B cell (primary cell): ENCODE data around the gene PCDH10. TPM values are rescaled to one million over a fixed set of nuclear protein-coding genes. Genes with fewer than 3 reads are reported as not detected.

Experiments used
- ATAC-seq: fragments of 200-7000 bp; cut with Tn5 transposase; one replicate; pipeline ENCODE4 v1.10.0; 2021; ENCODE audit warnings: low read depth, mild to moderate bottlenecking, moderate number of reproducible peaks, moderate library complexity
- CTCF ChIA-PET: fragments of 350-600 bp; sonication (Branson Sonifier 250); formaldehyde crosslinking; loops from one replicate; lab custom pipeline; 2021; ENCODE audit warnings: antibody characterized with exemption, inconsistent platforms; lab: Charles Lee
- POLR2A ChIA-PET: fragments of 350-600 bp; sonication (Branson Sonifier 250); formaldehyde crosslinking; loops from one replicate; lab custom pipeline; 2021; ENCODE audit warnings: antibody characterized with exemption; lab: Charles Lee
- DNase-seq: peaks from one replicate; pipeline ENCODE4 v3.0.0; 2013
- H2AFZ ChIP-seq: 2 replicates; pipeline ENCODE4 v1.6.1; 2012; ENCODE audit warnings: mild to moderate bottlenecking, low read depth, low read length; ENCODE audit not compliant: insufficient read depth, poor library complexity, severe bottlenecking
- H3K27ac ChIP-seq, 2 donors: 1 replicate in 1 of 2; 2 replicates in 1 of 2; pipeline ENCODE4 v1.5.1; 2012 to 2013; ENCODE audit warnings: low read length in 2 of 2, mild to moderate bottlenecking in 2 of 2, moderate library complexity in 1 of 2
- H3K27me3 ChIP-seq, 4 experiments: fragments of 200-600 bp in 1 of 4; sonication (generic) in 1 of 4; replicated peaks in 1 of 4; 1 replicate in 2 of 4; 2 replicates in 2 of 4; pipeline versions ENCODE4 v1.6.1 to v1.7.0; 2013 to 2016; ENCODE audit warnings: low read length in 3 of 4, mild to moderate bottlenecking in 2 of 4, mixed read lengths in 1 of 4, moderate library complexity in 1 of 4; ENCODE audit not compliant: insufficient read depth in 4 of 4, control insufficient read depth in 3 of 4; ENCODE audit errors: control extremely low read depth in 1 of 4
- H3K36me3 ChIP-seq, 2 experiments: replicated peaks in 1 of 2; 1 replicate in 1 of 2; 2 replicates in 1 of 2; pipeline versions ENCODE4 v1.6.1 to v1.7.1; 2013; ENCODE audit warnings: low read length in 1 of 2; ENCODE audit not compliant: insufficient read depth in 2 of 2, control insufficient read depth in 1 of 2; ENCODE audit errors: control extremely low read depth in 1 of 2, extremely low read depth in 1 of 2
- H3K4me1 ChIP-seq, 2 donors: fragments of 200-600 bp in 1 of 2; sonication (generic) in 1 of 2; 1 replicate in 1 of 2; 2 replicates in 1 of 2; pipeline versions ENCODE4 v1.5.1 to v1.6.1; 2013 to 2017; ENCODE audit warnings: low read length in 2 of 2; ENCODE audit not compliant: control insufficient read depth in 2 of 2, insufficient read depth in 2 of 2
- H3K4me2 ChIP-seq: replicated peaks from 2 replicates; pipeline ENCODE3; 2012; ENCODE audit warnings: mild to moderate bottlenecking, low read depth, low read length; ENCODE audit not compliant: poor library complexity, severe bottlenecking
- H3K4me3 ChIP-seq, 5 experiments: fragments of 200-600 bp in 1 of 5; sonication (generic) in 1 of 5; 1 replicate in 3 of 5; 2 replicates in 2 of 5; pipeline versions ENCODE4 v1.5.1 to v1.7.0; 2011 to 2016; ENCODE audit warnings: low read length in 4 of 5, mild to moderate bottlenecking in 4 of 5, low read depth in 2 of 5, control low read depth in 1 of 5, moderate library complexity in 1 of 5; ENCODE audit not compliant: insufficient read depth in 1 of 5; ENCODE audit errors: control extremely low read depth in 1 of 5, extremely low read depth in 1 of 5
- H3K79me2 ChIP-seq: fragments of 200-600 bp; sonication (generic); one replicate; pipeline ENCODE4 v1.6.0; 2016; ENCODE audit warnings: low read length; ENCODE audit not compliant: control insufficient read depth, insufficient read depth
- H3K9ac ChIP-seq: fragments of 200-600 bp; sonication (generic); 2 replicates; pipeline ENCODE4 v1.6.1; 2017; ENCODE audit warnings: mild to moderate bottlenecking, low read length, moderate library complexity
- H3K9me3 ChIP-seq, 3 donors: one replicate each; pipeline versions ENCODE4 v1.6.1 to v1.7.1; 2013; ENCODE audit warnings: low read length in 2 of 3; ENCODE audit not compliant: control insufficient read depth in 2 of 3, insufficient read depth in 1 of 3; ENCODE audit errors: control extremely low read depth in 1 of 3
- H4K20me1 ChIP-seq: 2 replicates; pipeline ENCODE4 v1.6.0; 2012; ENCODE audit warnings: mild to moderate bottlenecking, low read length; ENCODE audit not compliant: insufficient read depth, control insufficient read depth, poor library complexity, severe bottlenecking
- H3K27ac Mint-ChIP-seq: one replicate; pipeline ENCODE4 v1.8.0; 2021; ENCODE audit warnings: mixed read lengths
- H3K27me3 Mint-ChIP-seq: one replicate; pipeline ENCODE4 v1.8.0; 2021; ENCODE audit warnings: mixed read lengths
- H3K4me1 Mint-ChIP-seq: one replicate; pipeline ENCODE4 v1.8.0; 2021; ENCODE audit warnings: mixed read lengths
- H3K4me3 Mint-ChIP-seq: one replicate; pipeline ENCODE4 v1.8.0; 2021; ENCODE audit warnings: mixed read lengths
- H3K9me3 Mint-ChIP-seq: one replicate; pipeline ENCODE4 v1.8.0; 2022; ENCODE audit warnings: mixed read lengths; ENCODE audit not compliant: insufficient read depth
- CTCF ChIP-seq: fragments of 200-600 bp; IDR thresholded peaks from one replicate; pipeline ENCODE4 v1.8.0; 2022; ENCODE audit warnings: antibody characterized with exemption, mild to moderate bottlenecking
- EZH2 ChIP-seq: IDR thresholded peaks from 2 replicates; pipeline ENCODE4 v1.6.1; 2012; ENCODE audit warnings: borderline replicate concordance, low read depth, mild to moderate bottlenecking, moderate library complexity, low read length; ENCODE audit not compliant: insufficient read depth, poor library complexity, severe bottlenecking
- WGBS: methylation state at CpG from one replicate; pipeline ENCODE4 v1.1.5; 2013; ENCODE audit warnings: missing lambda C conversion rate; ENCODE audit not compliant: insufficient coverage; 5-methylcytosine and 5-hydroxymethylcytosine counted together
- intact Hi-C: fragments of 100-400 bp; cut with micrococcal nuclease; formaldehyde crosslinking; loops from one replicate; pipeline ENCODE4 v1.10.0; 2022
- polyA plus RNA-seq: library from polyadenylated mRNA; depleted of rRNA; stranded (reverse); fragments of >200 nt; gene quantifications from 2 replicates; pipeline ENCODE4 v1.2.3, GENCODE V29; 2012
- total RNA-seq, 2 donors: library from RNA; stranded (reverse); fragments of 120-200 nt in 1 of 2; gene quantifications; 1 replicate in 1 of 2; 2 replicates in 1 of 2; pipeline versions ENCODE4 v1.2.3 to v1.2.4, GENCODE V29; 2013 to 2022

The PCDH10 gene
- total and polyA plus RNA-seq, 2 donors (not counting 1 experiment from before 2014, with no cell fraction given), result not detected

- no peak for ATAC-seq
- Mint-ChIP-seq H3K4me1 (peaks cover 2% of the 10 kb centered on the region), H3K9me3 (no peaks in the 10 kb centered on the region), H3K27me3 (peaks cover 27% of the 10 kb centered on the region), H3K27ac (no peak overlapping the region), H3K4me3 (no peak overlapping the region)
- peaks cover 0 to 35% (median 19%) of the 10 kb centered on the region in 4 experiments for H3K27me3 ChIP-seq
- no peak overlapping the region for H3K4me3 ChIP-seq
- H3K9me3 ChIP-seq, result peaks cover 0 to 27% (median 0%) of the 10 kb centered on the region in 3 donors
- intact Hi-C loops, result no loop called here
- no peak overlapping the region for H3K9ac ChIP-seq
- H2AFZ ChIP-seq, result no peak overlapping the region
- ChIA-PET CTCF (no interaction called here), POLR2A (no interaction called here)
- H3K36me3 ChIP-seq, result no peaks in the 10 kb centered on the region
- H3K4me1 ChIP-seq, result peaks cover 0 to 3% of the 10 kb centered on the region in 2 donors
- TF ChIP-seq EZH2 (no peak), CTCF (no peak)
- H3K4me2 ChIP-seq, result no peak overlapping the region
- H4K20me1 ChIP-seq, result no peaks in the 10 kb centered on the region
- DNase-seq, result no peak
- WGBS, result 17% methylated on average over 1 of the region's 4 CpGs
- H3K79me2 ChIP-seq, result no peaks in the 10 kb centered on the region
- H3K27ac ChIP-seq, result no peak overlapping the region
Observed at GRCh38 chr4:133154725-133155124, 5.6 kb downstream of the PCDH10 start.

GRCh38 chr4:133156096-133156495 lies 7.0 kb downstream of the PCDH10 start:
- Mint-ChIP-seq H3K4me3 (no peak overlapping the region), H3K27me3 (peaks cover 14% of the 10 kb centered on the region), H3K9me3 (no peaks in the 10 kb centered on the region), H3K27ac (no peak overlapping the region), H3K4me1 (no peaks in the 10 kb centered on the region)
- intact Hi-C loops, result no loop called here
- TF ChIP-seq CTCF, result no peak
- no peak overlapping the region for H3K4me2 ChIP-seq
- ATAC-seq (no peak), DNase-seq (no peak)
- H2AFZ ChIP-seq, result no peak overlapping the region
- POLR2A ChIA-PET, result no interaction called here
- no peak overlapping the region for H3K27ac ChIP-seq
- 88% methylated on average over 2 of the region's 5 CpGs for WGBS
- no peak overlapping the region for H3K4me3 ChIP-seq
- H4K20me1 ChIP-seq, result no peaks in the 10 kb centered on the region
- no peaks in the 10 kb centered on the region for H3K4me1 ChIP-seq
- H3K9me3 ChIP-seq, result peaks cover 0 to 15% (median 0%) of the 10 kb centered on the region in 3 donors
- H3K36me3 ChIP-seq, result no peaks in the 10 kb centered on the region
- H3K79me2 ChIP-seq, result no peaks in the 10 kb centered on the region
- CTCF ChIA-PET, result no interaction called here
- peaks cover 0 to 21% (median 9%) of the 10 kb centered on the region in 4 experiments for H3K27me3 ChIP-seq
- no peak overlapping the region for H3K9ac ChIP-seq
